OCI-LY7 (cell line): ENCODE results near the gene BMP3.
A peak's percentile ranks its signal among the peaks of the same experiment; 100 is the strongest.

Experiments used
- CTCF ChIP-seq: fragments of 200-600 bp; sonication (generic); conservative IDR thresholded peaks from 2 replicates; pipeline ENCODE4 v1.5.1; 2014; ENCODE audit warnings: mild to moderate bottlenecking, antibody characterized with exemption, low read length, moderate library complexity, mixed read lengths
- EZH2phosphoT487 ChIP-seq: fragments of 200-600 bp; sonication (generic); IDR thresholded peaks from 2 replicates; pipeline ENCODE4 v1.6.1; 2018; ENCODE audit warnings: low read depth, borderline replicate concordance, mild to moderate bottlenecking, mixed run types, antibody characterized with exemption, low read length, moderate library complexity, mixed read lengths

- TF ChIP-seq CTCF (peak; percentile 97), EZH2phosphoT487 (no peak)
These were observed 39.3 kb downstream of the BMP3 start for GRCh38 chr4:81069706-81070331.
